Body of pancreas (tissue), 4 donors: ENCODE data around the gene P3R3URF. TPM values are rescaled to one million over a fixed set of nuclear protein-coding genes. Genes with fewer than 3 reads are reported as not detected.

Experiments
- ATAC-seq: fragments of 150-250 bp; one replicate; pipeline ENCODE4 v1.9.1; 2016
- DNase-seq, 4 donors: peaks; one replicate each; pipeline ENCODE4 v3.0.0-alpha.2; 2019
- H3K27ac ChIP-seq, 4 donors: fragments of 200-600 bp; sonication (generic); 1 replicate in 3 of 4; 2 replicates in 1 of 4; pipeline versions ENCODE4 v1.5.1 to v1.6.1; 2016 to 2019; ENCODE audit warnings: mild to moderate bottlenecking in 1 of 4, mixed read lengths in 1 of 4, moderate library complexity in 1 of 4
- H3K27me3 ChIP-seq, 2 donors: fragments of 200-600 bp; sonication (generic); one replicate each; pipeline ENCODE4 v1.6.0; 2016; ENCODE audit warnings: mild to moderate bottlenecking in 1 of 2
- H3K36me3 ChIP-seq, 2 donors: fragments of 200-600 bp; sonication (generic); replicated peaks in 1 of 2; 2 replicates each; pipeline ENCODE4 v1.5.1; 2016; ENCODE audit warnings: low read depth in 2 of 2; ENCODE audit not compliant: insufficient read depth in 1 of 2
- H3K4me1 ChIP-seq: fragments of 200-600 bp; sonication (generic); one replicate; pipeline ENCODE4 v1.6.0; 2016
- H3K4me3 ChIP-seq, 2 donors: fragments of 200-600 bp; sonication (generic); 1 replicate in 1 of 2; 2 replicates in 1 of 2; pipeline ENCODE4 v1.5.1; 2016 to 2019
- H3K9me3 ChIP-seq, 3 donors: fragments of 200-600 bp; sonication (generic); 1 replicate in 2 of 3; 2 replicates in 1 of 3; pipeline ENCODE4 v1.5.1; 2016
- CTCF ChIP-seq, 7 experiments: fragments of 450-650 bp in 4 of 7; fragments of 200-600 bp in 3 of 7; sonication (generic) in 3 of 7; IDR thresholded peaks; one replicate each; pipeline ENCODE4 v1.5.1; 2016 to 2019; ENCODE audit warnings: antibody characterized with exemption in 7 of 7
- POLR2A ChIP-seq, 3 donors: fragments of 450-650 bp; IDR thresholded peaks; one replicate each; pipeline ENCODE4 v1.6.1; 2016; ENCODE audit warnings: antibody characterized with exemption in 3 of 3, mild to moderate bottlenecking in 2 of 3
- WGBS, 2 donors: methylation state at CpG; one replicate each; pipeline ENCODE4 v1.1.5; 2017; 5-methylcytosine and 5-hydroxymethylcytosine counted together
- intact Hi-C: fragments of 100-400 bp; cut with DNase I; formaldehyde crosslinking; loops from one replicate; pipeline ENCODE4 v1.15.1; 2023
- total RNA-seq, 2 donors: library from RNA; depleted of rRNA; stranded (reverse); fragments of >200 nt; gene quantifications; one replicate each; pipeline ENCODE4 v1.1.0, GENCODE V29; 2016

The P3R3URF gene
- total RNA-seq, 2 donors from 2014 or later, result not detected

GRCh38 chr1:46183079-46183847, 7.0 kb upstream of the P3R3URF start:
- H3K36me3 ChIP-seq, result no peaks in the 10 kb centered on the region
- intact Hi-C loops, result no loop called here
- H3K27ac ChIP-seq, result peak overlapping the region; percentile 84 to 97 (median 94)
- H3K27me3 ChIP-seq, result no peaks in the 10 kb centered on the region
- 17 to 20% methylated on average over 7 to 8 of the region's 8 CpGs for WGBS, 2 donors
- TF ChIP-seq POLR2A (IDR thresholded peaks at IDR 0.05) (peak; percentile 29 to 76 (median 62)), CTCF (IDR thresholded peaks at IDR 0.05) (peak in 1 of 7 experiments; percentile 20)
- DNase-seq (peak; percentile 94 to 98 (median 96)), ATAC-seq (peak; percentile 90)
- no peak overlapping the region for H3K4me3 ChIP-seq
- H3K9me3 ChIP-seq, result no peaks in the 10 kb centered on the region
- peaks cover 25% of the 10 kb centered on the region for H3K4me1 ChIP-seq

DNA sequence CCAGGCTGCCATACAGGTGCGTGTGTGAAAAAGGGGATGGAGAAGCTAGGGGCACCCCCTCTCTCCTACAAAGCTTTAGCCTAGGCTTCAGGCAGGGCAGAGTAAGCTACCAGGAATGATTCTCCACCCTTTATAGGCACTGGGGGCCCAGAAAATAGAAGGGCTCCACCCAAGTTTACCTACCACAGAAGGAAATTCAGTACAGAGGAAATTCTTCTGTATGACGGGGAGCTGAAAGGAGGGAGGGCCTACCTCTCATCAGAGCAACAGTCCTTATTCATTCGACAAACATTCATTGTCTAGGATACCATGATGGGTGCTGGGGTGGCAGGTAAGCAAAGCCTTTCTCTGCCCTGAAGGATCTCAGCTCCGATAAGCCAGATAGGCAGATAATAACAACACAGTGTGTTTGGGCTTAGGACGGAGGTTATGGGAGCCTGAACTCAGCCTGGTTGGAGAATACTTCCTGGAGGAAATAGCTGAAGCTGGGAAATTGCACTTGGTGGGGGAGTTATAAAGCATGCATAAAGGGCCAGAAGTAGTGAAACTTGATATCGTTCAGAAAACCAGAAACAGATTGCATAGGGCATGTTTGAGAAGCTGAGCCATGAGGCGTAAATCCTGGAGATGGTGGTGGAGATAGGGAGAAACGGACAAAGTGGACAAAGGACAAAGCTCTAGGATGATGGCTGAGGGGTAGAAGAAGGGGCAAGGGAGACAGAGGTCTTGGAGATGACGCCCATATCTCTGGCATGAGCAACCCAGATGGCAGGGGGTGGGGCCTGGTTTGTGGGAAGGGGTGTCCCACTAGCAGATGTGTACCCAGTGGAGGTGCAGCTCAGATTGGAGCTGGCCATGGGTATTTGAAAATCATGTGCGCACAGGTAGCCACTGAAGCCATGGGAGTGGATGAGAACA, 5.3 kb upstream of the P3R3URF start:
- Histone ChIP-seq H3K9me3 (no peaks in the 10 kb centered on the region), H3K27me3 (no peaks in the 10 kb centered on the region), H3K4me1 (peaks cover 25% of the 10 kb centered on the region), H3K36me3 (no peaks in the 10 kb centered on the region), H3K4me3 (no peak overlapping the region), H3K27ac (peak overlapping the region in 1 of 4 donors; percentile 21)
- DNase-seq (no peak), ATAC-seq (no peak)
- TF ChIP-seq POLR2A (IDR thresholded peaks at IDR 0.05) (no peak), CTCF (IDR thresholded peaks at IDR 0.05) (no peak)
- 51 to 53% methylated on average over 10 of the region's 10 CpGs for WGBS, 2 donors
- intact Hi-C loops, result no loop called here

GRCh38 chr1:46180082-46180616, 3.9 kb upstream of the P3R3URF start:
- Histone ChIP-seq H3K4me1 (peaks cover 25% of the 10 kb centered on the region), H3K9me3 (no peaks in the 10 kb centered on the region), H3K36me3 (no peaks in the 10 kb centered on the region), H3K27ac (no peak overlapping the region), H3K4me3 (no peak overlapping the region), H3K27me3 (no peaks in the 10 kb centered on the region)
- 46 to 48% methylated on average over 7 to 12 of the region's 12 CpGs for WGBS, 2 donors
- ATAC-seq (no peak), DNase-seq (peak in 3 of 4 donors; percentile 39 to 60 (median 45))
- peak in 2 of 7 experiments; percentile 16 to 33 for TF ChIP-seq CTCF (IDR thresholded peaks at IDR 0.05)
- no peak for TF ChIP-seq POLR2A (IDR thresholded peaks at IDR 0.05)
- intact Hi-C loops, result no loop called here

DNA sequence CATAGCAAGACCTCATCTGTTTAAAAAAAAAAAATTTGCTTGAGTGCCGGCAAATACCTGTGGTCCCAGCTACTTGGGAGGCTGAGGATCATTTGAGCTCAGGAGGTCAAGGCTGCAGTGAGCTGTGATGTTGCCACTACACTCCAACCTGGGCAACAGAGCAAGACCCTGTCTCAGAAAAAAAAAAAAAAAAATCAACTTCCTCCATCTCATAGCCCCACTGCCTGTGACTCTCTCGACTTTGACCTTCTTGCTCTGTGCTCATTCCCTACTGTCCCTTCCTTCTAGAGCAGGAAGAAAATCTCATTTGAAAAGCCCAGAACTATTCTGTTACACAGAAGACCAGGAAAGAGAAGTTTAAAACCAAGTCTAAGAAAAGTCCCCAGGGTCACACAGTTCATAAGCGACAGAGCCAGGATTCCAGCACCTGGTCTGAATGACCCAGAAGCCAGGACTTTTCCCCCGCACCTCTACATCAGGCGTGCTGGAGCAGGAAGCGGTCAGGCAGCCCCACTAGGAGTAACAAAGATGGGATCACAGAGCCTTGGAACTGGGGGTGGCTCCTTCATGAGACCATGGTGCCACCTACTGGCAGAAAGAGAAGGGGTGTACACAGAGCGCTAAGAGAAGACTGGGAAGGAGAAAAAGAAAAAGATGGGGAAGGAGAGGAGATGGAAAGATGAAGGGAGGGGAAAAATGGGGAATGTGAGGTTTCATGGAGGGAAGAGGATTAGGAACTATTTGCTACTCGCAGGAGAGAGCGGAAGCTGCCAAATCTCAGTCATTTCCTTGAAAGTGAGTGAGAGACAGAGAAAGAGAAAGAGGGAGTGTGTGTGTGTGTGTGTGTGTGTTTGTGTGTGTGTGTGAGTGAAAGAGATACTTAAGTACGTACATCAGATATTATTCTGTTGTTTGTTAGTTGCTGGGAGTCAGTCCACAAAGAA, 3.1 kb upstream of the P3R3URF start:
- peak; percentile 65 to 99 (median 93) for TF ChIP-seq CTCF (IDR thresholded peaks at IDR 0.05)
- no peak for TF ChIP-seq POLR2A (IDR thresholded peaks at IDR 0.05)
- Histone ChIP-seq H3K4me3 (no peak overlapping the region), H3K27me3 (no peaks in the 10 kb centered on the region), H3K27ac (peak overlapping the region in 1 of 4 donors; percentile 34), H3K4me1 (peaks cover 22% of the 10 kb centered on the region), H3K9me3 (no peaks in the 10 kb centered on the region), H3K36me3 (no peaks in the 10 kb centered on the region)
- ATAC-seq (peak; percentile 57), DNase-seq (peak; percentile 81 to 89 (median 86))
- intact Hi-C loops, result loop anchor here (5.0 kb wide), 1 partner anchor 142 kb away; no protein-coding TSS in a partner anchor
- WGBS, 2 donors, result 7% methylated on average over 10 of the region's 10 CpGs
